NCI-H524 treated with DMSO at 0.1 percent for 48 hours (cell line): ENCODE data around the gene UMODL1.

Experiments
- DNase-seq: peaks from one replicate; lab custom pipeline; 2025; lab: John Stamatoyannopoulos, UW

UMODL1 gene

DNA sequence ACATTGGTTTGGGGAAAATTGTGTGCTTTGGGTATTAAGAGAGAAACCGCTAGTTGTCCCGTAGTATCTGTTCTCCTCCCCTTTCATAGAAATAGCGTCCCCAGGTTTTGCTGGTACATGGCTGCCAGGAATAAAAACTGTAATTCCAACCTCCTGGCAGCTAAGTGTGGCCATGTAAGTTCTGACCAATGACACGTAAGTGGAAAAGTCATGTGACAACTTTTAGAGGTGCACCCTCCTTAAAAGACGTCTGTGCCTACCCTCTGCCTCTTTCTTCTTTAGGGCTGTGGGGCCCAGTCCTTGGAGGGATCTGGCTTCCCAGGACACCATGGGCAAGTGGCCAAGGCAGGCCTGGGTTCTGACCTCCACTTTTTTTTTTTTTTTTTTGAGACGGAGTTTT lies 59.3 kb downstream of the UMODL1 start:
- DNase-seq = no peak

DNA sequence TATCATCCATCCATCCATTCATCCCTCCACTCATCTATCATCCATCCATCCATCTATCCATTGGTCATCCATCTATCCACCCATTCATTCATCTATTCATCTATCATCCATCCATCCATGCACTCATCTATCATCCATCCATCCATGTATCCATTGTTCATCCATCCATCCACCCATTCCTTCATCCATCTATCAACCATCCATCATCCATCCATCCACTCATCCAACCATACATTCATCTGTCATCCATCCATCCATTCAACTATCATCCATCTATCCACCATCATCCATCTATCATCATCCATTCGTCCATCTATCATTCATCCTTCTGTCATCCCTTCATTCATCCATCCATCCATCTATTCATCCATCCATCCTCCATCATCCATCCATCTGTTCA lies 61.1 kb downstream of the UMODL1 start:
- no peak for DNase-seq

GRCh38 chr21:42133131-42133530 lies 62.0 kb downstream of the UMODL1 start:
- no peak for DNase-seq

DNA sequence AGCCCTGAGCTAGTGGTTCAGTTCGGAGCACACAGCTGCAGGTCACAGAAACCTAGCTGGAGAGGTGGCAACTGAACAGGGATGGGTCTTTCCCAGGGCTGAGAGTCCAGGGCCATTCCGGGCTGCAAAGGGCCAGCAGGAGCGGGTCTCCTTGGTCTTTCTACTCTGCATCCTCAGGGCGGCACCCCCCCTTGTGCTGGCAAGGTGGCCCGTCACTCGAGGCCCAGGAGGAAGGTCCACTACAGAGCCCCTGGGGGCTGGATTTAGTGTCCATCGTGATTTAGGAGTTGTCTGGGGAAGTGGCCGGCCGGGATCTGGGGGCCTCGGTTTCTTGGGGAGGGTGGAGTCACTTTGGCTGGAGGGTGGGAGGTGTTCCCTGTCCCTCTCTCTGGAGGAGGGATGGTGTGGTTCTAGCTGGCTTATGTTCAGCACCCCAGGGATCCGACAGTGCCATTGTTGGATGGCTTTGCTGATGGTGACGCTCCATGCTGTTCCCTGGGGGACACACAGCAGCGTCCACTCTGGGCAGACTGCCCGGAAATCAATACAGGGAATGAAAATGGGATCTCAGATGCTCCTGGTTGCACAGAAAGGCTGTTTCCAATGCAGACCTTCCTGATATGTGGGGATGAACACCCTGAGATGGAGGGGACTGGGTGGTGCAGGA lies 64.4 kb downstream of the UMODL1 start:
- DNase-seq = no peak

DNA sequence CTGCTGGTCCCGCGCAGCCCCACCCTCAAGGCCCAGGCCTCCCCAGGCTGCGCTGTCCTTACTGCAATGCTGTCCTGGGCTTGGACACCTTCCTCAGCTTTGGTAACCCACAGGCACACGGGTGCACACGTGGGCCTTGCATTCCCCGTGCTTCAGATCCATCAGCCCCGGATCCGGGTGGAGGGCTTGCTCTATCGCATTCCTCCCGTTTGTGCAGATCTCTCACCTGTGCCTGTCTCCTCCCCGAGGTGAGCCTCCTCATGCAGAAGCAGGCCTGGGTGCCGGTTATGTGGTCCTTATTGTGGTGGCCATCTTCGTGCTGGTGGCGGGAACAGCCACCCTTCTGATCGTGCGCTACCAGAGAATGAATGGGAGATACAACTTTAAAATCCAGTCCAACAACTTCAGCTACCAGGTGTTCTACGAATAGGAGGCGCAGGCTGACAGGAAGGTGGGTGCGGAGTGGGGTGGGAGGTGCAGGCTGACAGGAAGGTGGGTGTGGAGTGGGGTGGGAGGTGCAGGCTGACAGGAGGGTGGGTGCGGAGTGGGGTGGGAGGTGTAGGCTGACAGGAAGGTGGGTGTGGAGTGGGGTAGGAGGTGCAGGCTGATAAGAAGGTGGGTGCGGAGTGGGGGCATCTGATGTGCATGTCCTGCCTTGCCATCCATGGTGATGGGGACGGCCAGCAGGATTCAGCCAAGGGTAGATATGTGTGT lies 66.2 kb downstream of the UMODL1 start:
- DNase-seq = no peak

DNA sequence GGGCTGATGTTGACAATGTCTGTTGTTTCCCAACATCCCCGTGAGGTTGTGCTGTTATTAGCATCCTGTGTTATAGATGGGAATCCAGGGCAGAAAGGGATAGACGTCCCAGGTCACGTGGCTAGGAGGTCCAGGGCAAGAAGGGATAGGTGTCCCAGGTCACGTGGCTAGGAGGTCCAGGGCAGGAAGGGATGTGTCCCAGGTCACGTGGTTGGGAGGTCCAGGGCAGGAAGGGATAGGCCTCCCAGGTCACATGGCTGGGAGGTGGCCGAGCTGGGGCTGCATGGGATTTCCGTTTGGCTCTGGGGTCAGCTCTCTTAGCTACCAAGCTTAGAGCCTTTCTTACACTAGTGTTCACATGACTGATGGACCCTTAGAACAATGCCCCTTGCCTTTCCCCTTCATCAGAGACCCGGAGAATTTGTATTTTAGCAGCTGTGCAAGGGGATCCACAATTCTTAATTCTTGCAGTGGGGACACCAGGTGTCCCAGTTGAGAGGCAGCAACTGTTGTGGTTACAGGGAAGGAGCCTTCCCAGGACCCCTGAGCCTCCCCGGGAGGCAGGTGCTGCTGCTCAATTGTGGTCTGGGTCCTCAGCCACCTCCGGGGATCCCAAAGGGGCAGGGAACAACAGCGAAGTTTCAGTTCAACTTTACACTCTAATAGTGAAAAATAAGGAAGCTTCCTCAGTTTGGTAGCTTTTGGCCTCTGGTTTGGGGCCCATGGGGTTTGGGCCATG lies 69.2 kb downstream of the UMODL1 start:
- no peak for DNase-seq

- DNase-seq = no peak
These were observed 70.5 kb downstream of the UMODL1 start for GRCh38 chr21:42141643-42142042.

DNA sequence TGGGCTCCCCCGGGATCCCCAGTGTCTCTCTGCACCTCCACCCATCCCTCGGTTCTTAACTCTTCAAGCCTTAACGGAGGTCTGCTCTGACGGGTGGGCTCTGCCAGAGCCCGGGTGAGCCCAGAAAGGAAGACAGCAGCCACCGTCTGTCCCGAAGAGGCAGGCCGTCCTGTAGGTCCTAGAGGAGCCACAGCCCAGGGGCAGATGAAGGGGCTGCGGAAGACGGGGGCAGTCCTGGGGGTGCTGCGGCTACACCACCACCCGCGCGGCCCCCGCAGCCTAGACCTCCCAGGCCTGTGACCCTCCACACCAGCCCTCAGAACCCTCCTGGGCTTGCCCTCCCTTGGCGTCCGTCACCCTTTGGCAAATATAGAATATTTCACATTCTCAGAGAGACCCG lies 71.0 kb downstream of the UMODL1 start:
- DNase-seq = no peak

DNA sequence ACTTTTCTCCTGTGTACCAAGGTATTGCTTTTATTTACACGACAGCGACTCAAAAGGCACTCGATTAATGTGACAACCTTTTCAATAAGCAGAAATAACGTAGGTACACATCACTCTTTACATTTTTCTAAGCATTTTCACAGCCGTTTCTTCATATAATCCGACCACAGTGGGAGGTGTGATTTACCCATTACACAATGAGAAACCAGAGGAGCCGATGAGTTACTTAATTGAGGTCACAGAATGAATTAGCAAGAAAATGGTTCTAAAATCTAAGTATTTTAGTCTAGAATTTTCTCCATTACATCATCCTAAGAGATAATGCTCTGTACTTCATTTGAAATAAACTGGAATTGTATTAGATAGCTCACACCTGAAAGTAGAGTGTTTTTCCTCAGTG lies 71.5 kb downstream of the UMODL1 start:
- DNase-seq = no peak

DNA sequence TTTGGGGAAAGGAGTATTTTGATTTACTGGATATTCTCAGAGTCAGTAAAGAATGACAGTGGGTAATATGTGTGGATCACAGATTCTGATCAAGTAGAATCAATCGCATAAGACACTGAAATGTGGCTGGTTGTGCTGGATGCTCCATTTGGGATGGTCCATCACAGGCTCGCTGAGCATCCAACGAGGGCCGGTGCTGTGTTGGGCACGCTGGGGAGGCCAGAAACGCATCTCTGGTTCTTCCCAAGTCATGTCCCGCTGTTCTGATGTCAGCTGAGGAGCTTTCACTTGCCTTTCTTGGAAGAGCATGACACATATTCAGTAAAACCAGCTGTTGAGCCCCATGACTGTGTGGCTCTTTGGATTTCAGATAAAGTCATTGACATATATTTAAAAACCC lies 72.0 kb downstream of the UMODL1 start:
- DNase-seq = no peak

DNA sequence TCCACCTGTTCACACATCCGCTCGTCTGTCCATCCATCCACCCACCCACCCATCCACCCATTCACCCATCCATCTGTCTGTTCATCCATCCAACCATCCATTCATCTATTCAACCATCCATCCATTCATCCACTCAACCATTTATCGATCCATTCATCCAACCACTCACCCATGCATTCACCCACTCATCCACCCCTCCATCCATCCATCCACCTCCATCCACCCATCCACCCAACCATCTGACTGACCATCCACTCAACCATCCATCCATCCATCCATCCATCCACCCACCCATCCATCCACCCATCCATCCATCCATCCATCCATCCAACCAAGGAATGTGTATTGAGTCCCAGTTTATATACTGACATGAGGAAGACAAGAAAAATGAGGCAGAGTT lies 73.1 kb downstream of the UMODL1 start:
- DNase-seq = no peak

DNA sequence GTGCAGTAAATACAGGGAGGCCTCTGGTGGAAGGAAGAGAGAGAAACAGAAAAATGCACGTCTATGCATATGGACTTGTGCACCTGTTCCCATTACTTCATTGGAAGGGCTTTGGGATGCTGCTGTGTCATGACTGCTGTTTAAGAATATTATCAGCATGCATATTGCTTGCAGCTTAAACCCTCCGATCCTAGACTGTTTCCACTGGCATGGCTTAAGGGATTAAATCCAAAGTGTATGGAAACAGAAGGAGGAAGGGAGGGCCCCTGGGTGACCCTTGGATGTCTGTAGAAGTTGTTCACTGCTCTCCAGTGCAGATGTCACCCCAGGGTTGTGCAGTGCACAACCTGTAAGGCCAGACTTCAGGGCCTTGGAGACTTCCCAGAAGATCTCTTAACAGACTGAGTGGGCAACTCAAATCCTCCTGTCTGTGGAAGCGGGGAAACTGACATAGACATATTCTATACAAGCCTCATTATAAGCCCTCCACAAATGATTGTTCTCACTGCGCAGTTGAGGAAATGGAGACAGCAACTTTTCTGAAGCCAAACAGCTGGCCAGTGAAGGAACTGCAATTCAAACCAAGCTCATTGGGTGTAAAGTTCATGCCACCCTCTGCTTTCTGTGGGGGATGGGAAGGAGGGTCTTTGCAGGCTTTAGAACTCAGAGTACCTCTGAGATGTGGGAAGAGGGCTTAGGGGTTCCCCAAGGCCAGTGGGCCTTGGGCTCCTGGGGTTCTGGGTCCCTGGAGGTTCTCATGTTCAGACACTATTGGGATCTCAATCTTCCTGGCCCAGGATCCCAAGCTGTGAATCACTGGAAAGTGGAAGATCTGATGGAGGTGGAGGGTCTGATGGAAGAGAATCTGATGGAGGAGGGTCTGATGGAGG lies 73.8 kb downstream of the UMODL1 start:
- peak; percentile 73 for DNase-seq

- DNase-seq = no peak
These were observed 74.6 kb downstream of the UMODL1 start for GRCh38 chr21:42145569-42146272.

- no peak for DNase-seq
These were observed 75.2 kb downstream of the UMODL1 start for GRCh38 chr21:42146273-42146805.

- DNase-seq = no peak
These were observed 75.7 kb downstream of the UMODL1 start for GRCh38 chr21:42146821-42147220.

GRCh38 chr21:42147386-42148020 lies 76.4 kb downstream of the UMODL1 start:
- no peak for DNase-seq

- peak; percentile 48 for DNase-seq
These were observed 77.0 kb downstream of the UMODL1 start for GRCh38 chr21:42148097-42148496.

- DNase-seq = no peak
These were observed 77.5 kb downstream of the UMODL1 start for GRCh38 chr21:42148584-42148983.

DNA sequence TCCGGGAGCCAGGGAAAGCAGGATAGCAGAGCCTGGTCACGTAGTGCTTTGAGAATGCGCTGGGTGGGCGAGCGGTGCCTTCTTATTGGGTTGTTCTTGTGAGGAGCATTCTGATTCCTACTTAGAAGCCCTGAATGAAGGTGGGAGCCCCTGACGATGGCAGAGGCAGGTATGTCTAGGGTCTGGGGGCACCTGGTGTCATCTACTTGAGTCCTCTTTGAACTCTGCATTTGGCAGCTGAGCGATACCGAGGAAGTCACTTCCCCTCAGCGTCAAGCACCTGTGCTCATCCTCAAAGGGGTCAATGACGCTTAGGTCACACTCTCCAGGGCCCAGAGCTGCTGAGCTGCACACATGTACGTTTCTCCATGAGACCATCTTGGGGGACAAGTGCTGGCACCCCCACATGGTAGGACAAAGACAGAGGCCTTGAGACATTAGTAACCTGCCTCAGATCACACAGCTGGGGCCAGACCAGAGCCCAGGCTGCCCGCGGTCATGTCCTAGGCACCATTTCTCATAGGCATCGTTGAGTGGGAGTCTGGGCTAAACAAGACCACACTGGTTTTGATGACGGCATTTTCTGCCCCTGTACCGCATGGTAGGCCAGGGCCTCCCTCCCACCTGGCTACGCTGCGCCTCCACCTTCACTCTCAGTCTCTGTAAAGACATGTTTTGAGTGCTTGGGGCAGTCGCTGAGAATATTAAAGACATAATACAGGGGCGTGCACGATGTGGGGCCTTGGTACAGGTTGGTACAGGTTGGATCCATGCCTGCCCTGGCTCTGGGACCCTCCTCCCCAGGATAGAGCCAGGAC lies 78.7 kb downstream of the UMODL1 start:
- DNase-seq = no peak
